Nucleus accumbens (tissue), 56 donors: ENCODE results near the gene MPO.
A peak's percentile ranks its signal among the peaks of the same experiment; 100 is the strongest.

Source experiments
- DNase-seq, 56 donors: peaks; one replicate each; lab custom pipeline; 2025; lab: John Stamatoyannopoulos, UW

The MPO gene

GRCh38 chr17:58320570-58321323, 40.0 kb upstream of the MPO start:
- no peak for DNase-seq

GRCh38 chr17:58320163-58320558, 39.4 kb upstream of the MPO start:
- no peak for DNase-seq

GRCh38 chr17:58319173-58320162, 38.7 kb upstream of the MPO start:
- no peak for DNase-seq

- no peak for DNase-seq
Observed at GRCh38 chr17:58318627-58319172, 38.0 kb upstream of the MPO start.

- DNase-seq: no peak
Observed at GRCh38 chr17:58318065-58318481, 37.3 kb upstream of the MPO start.

GRCh38 chr17:58317421-58318064, 36.8 kb upstream of the MPO start:
- DNase-seq: peak in 1 of 56 donors; percentile 46

- no peak for DNase-seq
Observed at GRCh38 chr17:58316260-58316960, 35.7 kb upstream of the MPO start.

- no peak for DNase-seq
Observed at GRCh38 chr17:58315750-58316149, 35.0 kb upstream of the MPO start.

- DNase-seq: no peak
Observed at GRCh38 chr17:58315281-58315711, 34.6 kb upstream of the MPO start.

GRCh38 chr17:58314706-58315015, 33.9 kb upstream of the MPO start:
- DNase-seq: no peak

- DNase-seq: no peak
Observed at GRCh38 chr17:58313815-58314705, 33.3 kb upstream of the MPO start.

GRCh38 chr17:58312829-58313228, 32.1 kb upstream of the MPO start:
- DNase-seq: no peak

- no peak for DNase-seq
Observed at GRCh38 chr17:58312021-58312630, 31.4 kb upstream of the MPO start.

GRCh38 chr17:58311429-58311894, 30.7 kb upstream of the MPO start:
- DNase-seq: no peak

- no peak for DNase-seq
Observed at GRCh38 chr17:58310511-58311428, 30.0 kb upstream of the MPO start.

- DNase-seq: no peak
Observed at GRCh38 chr17:58309918-58310259, 29.2 kb upstream of the MPO start.
